GM19193 (cell line): ENCODE measurements around the gene PXK.

ENCODE experiments used
- POLR2A ChIP-seq: IDR thresholded peaks from 4 replicates; pipeline ENCODE4 v1.6.1; 2011; ENCODE audit not compliant: insufficient read depth, insufficient read length; ENCODE audit errors: extremely low read depth

Gene PXK

DNA sequence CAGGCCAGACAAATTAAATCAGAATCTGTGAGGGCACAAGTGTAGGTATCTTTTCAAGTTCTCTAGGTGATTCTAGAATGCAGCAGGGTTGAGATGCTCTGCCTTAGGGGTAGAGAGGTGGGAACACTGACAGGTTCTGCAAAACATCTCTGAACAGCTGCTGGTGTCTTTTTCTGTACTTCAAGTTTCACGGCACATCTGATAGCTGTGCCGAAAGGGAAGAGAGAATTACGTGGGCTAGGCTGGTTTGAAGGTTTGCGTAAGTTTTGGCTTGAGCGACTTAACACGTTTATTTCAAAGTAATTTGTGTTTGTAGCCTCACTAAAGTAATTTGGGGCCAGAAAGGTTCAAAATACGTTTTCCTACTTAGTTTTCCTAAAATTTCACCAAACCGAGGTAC lies 22.5 kb downstream of the PXK start:
- no peak for TF ChIP-seq POLR2A

DNA sequence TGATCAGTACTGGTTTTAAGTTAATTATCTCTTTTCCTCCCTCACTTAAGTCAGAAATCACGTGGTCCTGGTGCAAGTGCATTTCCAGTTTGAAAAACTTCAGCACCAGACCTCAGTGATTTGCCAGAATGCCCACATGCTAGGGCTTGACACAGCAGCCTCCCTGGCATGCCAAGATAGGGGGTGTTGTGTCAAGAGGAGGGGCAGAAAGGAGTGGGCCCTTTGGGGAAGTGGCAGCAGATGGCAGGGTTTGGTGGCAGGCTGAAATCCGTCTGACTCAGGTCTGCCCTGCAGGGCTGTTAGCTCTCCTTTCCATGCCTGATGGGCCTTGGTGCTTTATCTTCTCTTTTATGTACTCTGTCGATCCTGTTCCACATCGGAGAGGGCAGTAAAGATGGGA lies 23.4 kb downstream of the PXK start:
- no peak for TF ChIP-seq POLR2A

DNA sequence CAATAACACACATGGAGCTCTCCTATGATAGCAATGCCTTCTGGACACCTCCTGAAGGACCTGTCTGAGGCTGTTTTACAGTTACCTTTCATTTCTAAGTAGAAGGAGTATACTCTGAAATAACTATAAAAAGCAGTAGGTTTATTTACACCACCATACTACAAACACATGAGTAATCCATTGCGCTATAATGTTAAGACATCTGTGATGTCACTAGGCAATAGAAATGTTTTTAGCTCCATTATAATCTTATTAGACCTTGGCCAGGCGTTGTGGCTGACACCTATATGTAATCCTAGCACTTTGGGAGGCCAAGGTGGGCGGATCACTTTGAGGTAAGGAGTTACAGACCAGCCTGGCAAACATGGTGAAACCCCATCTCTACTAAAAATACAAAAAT lies 24.7 kb downstream of the PXK start:
- TF ChIP-seq POLR2A = no peak

DNA sequence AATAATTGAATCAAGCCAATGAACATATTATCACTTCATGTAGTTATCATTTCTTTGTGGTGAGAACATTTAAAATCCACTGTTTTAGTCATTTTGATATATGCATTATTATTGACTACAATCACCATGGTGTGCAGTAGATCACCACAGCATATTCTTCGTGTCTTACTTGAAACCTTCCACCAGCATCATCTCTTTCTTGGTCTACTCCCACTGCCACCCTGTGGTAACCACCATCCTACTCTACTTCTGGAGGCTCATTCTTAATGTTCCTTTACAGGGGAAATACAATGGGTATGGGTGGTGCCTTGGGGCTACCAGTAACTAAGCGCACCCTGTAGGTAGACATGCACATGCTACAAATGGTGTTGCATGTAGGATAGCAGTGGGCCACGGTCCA lies 25.4 kb downstream of the PXK start:
- no peak for TF ChIP-seq POLR2A

DNA sequence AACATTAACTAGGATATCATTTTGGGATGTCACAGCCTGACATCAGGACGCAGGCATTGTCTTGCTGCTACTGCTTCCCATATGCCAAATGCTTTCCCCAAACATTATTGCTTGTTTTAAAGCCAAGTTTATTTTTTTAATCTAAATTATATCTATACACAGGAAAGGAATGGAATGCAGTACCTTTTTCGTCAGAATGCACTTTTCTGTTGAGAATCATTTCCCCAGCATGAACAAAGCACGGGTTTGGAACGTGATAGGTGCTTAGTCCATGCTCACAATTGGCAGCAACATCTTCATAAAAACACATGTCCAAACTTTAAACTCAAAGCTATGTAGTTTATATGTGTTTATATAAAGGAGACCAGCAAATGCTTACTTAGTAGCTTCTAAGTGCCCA lies 26.1 kb downstream of the PXK start:
- no peak for TF ChIP-seq POLR2A

DNA sequence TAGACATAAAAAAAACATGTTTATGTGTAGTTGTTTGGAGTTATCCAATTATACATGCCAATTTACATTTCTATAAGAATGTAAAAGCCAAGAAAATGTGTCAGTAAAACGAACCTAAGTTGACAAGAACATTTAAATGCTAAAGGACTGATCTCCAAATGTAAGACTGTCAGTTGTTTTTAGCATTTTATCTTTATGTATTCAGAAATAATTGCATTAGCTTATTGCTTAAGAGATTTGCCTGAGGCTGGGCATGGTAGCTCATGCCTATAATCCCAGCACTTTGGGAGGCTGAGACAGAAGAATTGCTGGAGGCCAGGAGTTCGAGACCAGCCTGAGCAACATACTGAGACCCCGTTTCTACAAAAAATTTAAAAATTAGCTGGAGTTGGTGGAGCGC lies 26.9 kb downstream of the PXK start:
- TF ChIP-seq POLR2A = no peak

DNA sequence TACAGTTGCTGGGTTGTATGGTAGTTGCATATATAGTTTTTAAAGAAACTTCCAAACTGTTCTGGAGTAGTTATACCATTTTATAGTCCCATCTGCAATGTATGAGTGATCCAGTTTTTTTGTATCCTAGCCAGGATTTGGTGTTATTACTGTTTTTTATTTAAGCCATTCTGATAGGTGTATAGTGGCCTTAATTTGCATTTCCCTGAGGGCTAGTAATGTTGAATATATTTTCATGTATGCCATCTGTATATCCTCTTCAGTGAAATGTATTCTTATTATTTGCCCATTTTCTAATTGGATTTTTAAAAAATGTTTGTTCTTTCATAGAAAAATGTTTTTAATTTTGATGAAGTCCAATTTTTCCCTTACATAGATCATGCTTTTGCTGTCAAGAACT lies 29.2 kb downstream of the PXK start:
- no peak for TF ChIP-seq POLR2A

DNA sequence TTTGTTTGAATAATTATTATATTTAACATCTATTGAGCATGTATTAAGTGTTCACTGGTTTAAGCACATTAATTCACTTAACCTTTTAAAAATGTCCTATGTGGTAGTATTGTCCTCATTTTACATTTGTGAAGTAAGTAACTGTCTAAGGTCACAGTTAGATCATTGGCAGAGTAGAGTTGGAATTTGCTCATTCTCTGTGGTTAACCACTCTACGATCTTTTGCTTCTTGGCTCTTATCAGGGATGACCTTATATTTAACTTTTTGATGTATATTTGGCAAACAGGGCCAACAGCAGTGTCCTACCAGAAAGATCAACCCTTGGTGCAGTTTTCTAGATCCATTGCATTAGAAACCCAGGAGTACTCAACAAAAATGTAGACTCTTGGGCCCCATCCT lies 34.0 kb downstream of the PXK start:
- no peak for TF ChIP-seq POLR2A

DNA sequence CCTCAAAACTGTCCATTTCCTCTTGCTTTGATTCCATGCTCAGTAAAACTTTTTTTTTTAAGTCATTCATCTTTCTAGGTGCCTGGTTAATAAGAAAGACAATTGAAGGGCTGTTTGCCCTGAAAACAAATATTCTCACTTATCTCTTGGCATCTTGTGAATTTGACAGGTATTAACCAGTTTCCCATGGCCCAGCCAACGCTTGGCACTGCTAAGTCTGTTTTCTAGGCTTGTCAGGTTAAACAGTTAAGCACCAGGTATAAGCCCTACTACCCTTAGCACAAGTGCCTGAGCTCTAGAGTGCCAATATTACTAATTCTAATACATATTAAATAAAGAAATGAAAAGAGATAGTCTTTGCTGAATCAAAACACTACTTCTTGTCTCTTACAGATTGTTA lies 36.3 kb downstream of the PXK start:
- TF ChIP-seq POLR2A = no peak

DNA sequence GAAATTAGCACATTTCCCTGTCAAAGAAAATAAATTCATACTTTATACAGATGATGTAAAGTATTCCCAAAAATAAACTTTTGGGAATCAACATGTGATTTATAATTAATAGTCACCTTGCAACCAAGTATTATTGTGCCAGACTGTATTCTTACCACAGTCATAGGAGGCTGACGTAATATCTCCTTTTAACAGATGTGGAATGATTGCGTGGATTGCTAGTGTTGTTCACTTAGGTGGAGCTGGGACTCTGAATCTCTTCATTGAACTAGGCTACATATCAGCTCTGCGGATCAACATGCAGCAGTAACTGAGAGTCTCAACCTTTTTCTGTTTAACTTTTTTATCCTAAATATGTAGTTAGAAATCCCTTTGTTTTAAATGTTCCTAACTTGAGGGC lies 37.2 kb downstream of the PXK start:
- no peak for TF ChIP-seq POLR2A

DNA sequence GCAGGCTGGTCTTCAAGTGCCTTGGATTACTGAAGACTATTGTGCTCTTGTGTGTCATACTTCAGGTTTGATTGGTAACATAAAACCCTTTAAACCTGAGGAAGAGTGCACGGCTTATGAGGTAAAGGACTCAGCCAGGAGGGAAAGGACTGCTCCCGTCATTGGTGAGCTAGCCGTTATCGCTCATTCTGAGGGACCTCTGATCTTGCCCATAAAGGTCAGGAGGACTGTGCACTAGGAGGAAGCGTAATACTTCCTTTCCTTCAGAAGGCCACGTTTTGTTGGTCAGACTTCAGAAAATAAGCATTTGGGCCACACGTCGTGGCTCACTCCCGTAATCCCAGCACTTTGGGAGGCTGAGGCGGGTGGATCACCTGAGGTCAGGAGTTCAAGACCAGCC lies 37.7 kb downstream of the PXK start:
- no peak for TF ChIP-seq POLR2A

DNA sequence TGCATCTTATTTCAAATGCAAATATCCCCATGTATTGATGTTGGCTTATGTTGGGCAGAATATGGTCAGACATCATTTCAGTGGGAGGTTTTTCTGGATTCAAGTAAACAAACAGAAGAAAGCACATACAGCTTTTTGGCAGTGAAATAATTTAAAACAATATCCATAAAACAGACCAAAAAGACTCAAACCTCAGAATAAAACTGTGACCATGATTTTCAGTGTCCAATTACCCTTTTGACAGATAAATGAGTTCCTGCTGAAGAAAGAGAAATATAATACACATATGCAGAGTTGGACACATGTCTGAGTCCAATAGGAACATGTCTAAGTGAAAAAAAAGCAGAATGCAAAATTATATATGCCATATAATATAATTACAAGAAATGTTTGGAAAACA lies 39.1 kb downstream of the PXK start:
- no peak for TF ChIP-seq POLR2A

DNA sequence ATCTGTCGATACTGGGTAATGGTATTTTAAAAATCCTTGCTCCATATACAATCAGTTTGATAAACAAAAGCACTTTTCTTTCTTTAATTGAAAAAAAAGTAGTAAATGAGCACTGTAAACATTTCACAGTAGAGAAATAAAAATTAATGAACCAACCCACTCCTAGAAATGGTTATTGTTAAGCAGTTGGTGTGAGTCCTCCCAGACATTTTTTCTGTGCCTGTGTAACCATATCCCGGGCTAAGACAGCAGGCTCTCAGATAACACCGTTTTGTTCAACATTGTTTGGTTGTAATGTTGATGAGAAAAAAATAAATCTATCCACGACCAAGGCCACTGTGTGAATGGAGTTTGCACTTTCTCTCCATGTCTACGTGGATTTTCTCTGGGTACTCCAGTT lies 42.6 kb downstream of the PXK start:
- no peak for TF ChIP-seq POLR2A

DNA sequence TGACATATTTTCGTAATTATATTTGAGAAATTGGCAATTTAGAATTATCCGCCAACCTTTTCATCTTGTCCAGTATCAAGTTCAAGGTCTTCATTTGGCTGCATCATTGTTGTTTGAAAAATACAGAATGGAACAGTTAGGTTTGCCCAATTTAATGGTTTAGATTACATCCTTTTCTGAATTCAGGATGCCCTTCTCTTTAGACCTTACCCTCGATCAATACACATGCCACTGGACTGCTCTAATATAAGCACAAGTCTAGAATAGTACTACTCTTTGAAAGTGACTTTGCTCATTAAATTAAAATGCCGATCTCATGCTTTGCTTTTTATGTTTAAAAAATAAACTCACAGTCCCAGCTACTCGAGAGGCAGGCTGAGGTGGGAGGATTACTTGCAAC lies 44.5 kb downstream of the PXK start:
- no peak for TF ChIP-seq POLR2A

DNA sequence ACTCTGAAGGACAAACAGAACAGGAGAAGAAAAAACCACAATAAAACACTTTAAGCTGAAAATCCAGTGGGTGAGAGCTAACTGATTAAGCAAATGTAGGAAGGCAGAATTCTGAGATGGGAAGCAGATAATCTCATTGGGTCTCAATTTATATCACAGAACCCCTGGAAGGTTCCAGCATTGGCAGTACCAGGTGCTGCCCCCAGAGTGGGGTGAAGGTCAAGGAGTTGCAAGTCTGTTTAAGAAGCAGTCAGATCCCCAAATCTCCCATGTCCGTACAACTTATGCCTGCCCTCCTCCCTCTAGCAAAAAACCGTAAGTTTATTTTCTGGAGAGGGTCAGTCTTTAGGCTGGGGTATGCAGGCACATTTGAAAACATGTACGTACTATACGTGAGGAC lies 45.1 kb downstream of the PXK start:
- no peak for TF ChIP-seq POLR2A

DNA sequence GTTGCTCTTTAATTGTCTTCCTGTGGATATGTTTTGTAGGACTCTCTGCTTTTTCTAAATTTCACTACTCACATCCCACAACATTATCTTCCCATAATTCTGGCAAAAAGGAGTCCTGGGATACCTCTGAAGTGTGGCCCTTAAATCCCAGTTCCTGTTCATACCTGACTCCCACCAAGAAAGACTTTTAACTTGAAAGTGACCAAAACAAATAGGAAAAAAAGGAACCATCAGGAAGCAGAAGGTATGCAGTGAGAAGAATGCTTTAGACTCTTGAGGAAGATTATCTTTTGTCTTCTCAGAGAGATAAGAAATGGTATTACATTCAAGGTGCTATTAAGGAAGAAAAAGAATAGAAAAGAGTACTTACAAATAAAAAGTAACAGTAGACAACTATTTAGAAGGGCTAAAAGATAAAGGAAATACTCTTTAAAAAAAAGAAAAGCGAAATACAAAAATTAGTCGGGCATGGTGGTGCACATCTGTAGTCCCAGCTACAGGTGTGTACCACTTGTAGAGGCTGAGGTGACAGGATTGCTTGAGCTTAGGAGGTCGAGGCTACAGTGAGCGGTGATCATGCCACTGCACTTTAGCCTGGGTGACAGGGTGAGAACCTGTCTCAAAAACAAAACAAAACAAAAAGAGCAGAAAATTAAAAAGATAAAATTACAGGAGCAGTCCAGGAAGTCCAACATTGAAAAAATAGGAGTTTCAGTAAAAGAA lies 46.8 kb downstream of the PXK start:
- no peak for TF ChIP-seq POLR2A

DNA sequence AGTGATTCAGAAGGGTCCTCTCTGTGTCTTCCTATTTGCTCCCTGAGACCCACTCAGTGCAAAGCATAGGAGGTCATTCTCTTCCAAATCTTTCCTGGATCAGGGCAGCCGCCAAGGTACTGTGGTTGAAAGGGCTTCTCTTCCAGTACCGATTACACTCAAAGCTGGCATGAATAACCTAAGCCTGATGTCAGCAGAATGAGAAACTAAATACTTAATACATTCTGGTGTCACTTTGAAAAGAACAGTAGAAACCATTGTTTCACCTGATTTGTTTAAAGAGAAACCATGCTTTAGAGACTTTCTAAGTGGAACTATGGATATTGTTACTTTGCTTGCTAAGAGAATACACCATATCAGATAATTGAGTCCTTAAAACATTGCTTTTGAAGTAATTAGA lies 50.8 kb downstream of the PXK start:
- TF ChIP-seq POLR2A = no peak
